HG02610 (cell line): ENCODE data around the gene FOXP1.

ENCODE experiments used
- ATAC-seq: cut with Tn5 transposase; IDR thresholded peaks from one replicate; pipeline ENCODE4 v1.9.1; 2021; ENCODE audit warnings: mild to moderate bottlenecking, moderate library complexity; ENCODE audit not compliant: unreplicated experiment

The FOXP1 gene

GRCh38 chr3:71003511-71003910 is 580.0 kb downstream of the FOXP1 start:
- no peak for ATAC-seq

- no peak for ATAC-seq
These were observed 581.2 kb downstream of the FOXP1 start for GRCh38 chr3:71002298-71002697.

GRCh38 chr3:71001303-71001830 is 582.2 kb downstream of the FOXP1 start:
- no peak for ATAC-seq

- ATAC-seq, result no peak
These were observed 583.0 kb downstream of the FOXP1 start for GRCh38 chr3:71000483-71000882.

GRCh38 chr3:70999730-71000129 is 583.8 kb downstream of the FOXP1 start:
- ATAC-seq, result no peak

GRCh38 chr3:70996082-70996481 is 587.4 kb downstream of the FOXP1 start:
- no peak for ATAC-seq

- no peak for ATAC-seq
These were observed 588.9 kb downstream of the FOXP1 start for GRCh38 chr3:70994644-70995043.

GRCh38 chr3:70992562-70993204 is 590.8 kb downstream of the FOXP1 start:
- ATAC-seq, result no peak

- ATAC-seq, result no peak
These were observed 591.4 kb downstream of the FOXP1 start for GRCh38 chr3:70992131-70992530.

GRCh38 chr3:70990723-70991122 is 592.8 kb downstream of the FOXP1 start:
- no peak for ATAC-seq

GRCh38 chr3:70990185-70990584 is 593.3 kb downstream of the FOXP1 start:
- ATAC-seq, result no peak

GRCh38 chr3:70989174-70989573 is 594.4 kb downstream of the FOXP1 start:
- no peak for ATAC-seq

GRCh38 chr3:70988111-70988510 is 595.4 kb downstream of the FOXP1 start:
- ATAC-seq, result no peak

GRCh38 chr3:70985572-70985971 is 598.0 kb downstream of the FOXP1 start:
- no peak for ATAC-seq

- no peak for ATAC-seq
These were observed 598.6 kb downstream of the FOXP1 start for GRCh38 chr3:70984776-70985482.

- no peak for ATAC-seq
These were observed 600.8 kb downstream of the FOXP1 start for GRCh38 chr3:70982700-70983140.

GRCh38 chr3:70982284-70982683 is 601.2 kb downstream of the FOXP1 start:
- ATAC-seq, result no peak

- ATAC-seq, result no peak
These were observed 602.2 kb downstream of the FOXP1 start for GRCh38 chr3:70981231-70981880.

GRCh38 chr3:70980646-70981170 is 602.8 kb downstream of the FOXP1 start:
- no peak for ATAC-seq

GRCh38 chr3:70979983-70980645 is 603.4 kb downstream of the FOXP1 start:
- ATAC-seq, result no peak

- no peak for ATAC-seq
These were observed 605.8 kb downstream of the FOXP1 start for GRCh38 chr3:70977712-70978111.
